ENCODE data around the gene OVOL2.

GRCh38 chr20:18057994-18058349 is 256 bp upstream of the OVOL2 start:
- TF ChIP-seq, protein P1, sequence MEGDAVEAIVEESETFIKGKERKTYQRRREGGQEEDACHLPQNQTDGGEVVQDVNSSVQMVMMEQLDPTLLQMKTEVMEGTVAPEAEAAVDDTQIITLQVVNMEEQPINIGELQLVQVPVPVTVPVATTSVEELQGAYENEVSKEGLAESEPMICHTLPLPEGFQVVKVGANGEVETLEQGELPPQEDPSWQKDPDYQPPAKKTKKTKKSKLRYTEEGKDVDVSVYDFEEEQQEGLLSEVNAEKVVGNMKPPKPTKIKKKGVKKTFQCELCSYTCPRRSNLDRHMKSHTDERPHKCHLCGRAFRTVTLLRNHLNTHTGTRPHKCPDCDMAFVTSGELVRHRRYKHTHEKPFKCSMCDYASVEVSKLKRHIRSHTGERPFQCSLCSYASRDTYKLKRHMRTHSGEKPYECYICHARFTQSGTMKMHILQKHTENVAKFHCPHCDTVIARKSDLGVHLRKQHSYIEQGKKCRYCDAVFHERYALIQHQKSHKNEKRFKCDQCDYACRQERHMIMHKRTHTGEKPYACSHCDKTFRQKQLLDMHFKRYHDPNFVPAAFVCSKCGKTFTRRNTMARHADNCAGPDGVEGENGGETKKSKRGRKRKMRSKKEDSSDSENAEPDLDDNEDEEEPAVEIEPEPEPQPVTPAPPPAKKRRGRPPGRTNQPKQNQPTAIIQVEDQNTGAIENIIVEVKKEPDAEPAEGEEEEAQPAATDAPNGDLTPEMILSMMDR (IDR thresholded peaks at IDR 0.05): no peak
- no peak for TF ChIP-seq POLR2A (IDR thresholded peaks at IDR 0.05)
- TF ChIP-seq EP300 (IDR thresholded peaks at IDR 0.05): no peak

All from ovary (tissue), 3 donors.